ENCODE data around the gene CHKB.

CHKB gene

DNA sequence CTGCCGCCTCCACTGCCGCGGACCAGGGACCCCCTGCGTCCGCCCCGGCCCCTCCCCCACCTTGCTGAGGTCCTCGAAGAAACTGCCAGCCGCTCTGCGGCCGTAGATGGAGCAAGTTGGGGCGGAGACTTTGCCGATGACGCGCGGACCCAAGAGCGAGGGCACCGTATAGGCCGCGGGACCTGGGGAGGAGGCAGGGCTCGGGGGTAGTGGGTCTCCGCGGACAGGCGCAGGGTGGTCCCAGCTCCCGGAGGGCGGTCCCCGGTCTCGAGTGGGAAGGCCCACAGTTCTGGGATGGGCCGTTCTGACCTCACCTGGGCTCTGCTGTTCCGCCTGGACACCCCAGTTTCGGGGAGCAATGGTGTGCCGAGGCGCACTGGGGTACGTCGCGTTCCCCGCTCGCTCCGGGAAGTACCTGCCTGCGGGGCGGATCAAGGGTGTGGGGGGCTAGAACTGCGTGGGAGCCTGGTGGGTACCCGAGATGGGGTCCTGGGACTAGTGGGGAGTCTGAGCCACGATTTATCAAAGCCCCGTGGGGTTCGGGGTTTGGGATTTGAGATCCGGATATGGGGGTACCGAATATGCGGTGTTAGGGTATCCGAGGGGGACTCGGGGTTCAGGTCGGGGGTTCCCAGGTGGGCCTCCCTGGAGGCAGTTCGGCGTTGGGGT lies 51.6 kb downstream of the CHKB start:
- Histone ChIP-seq H3K4me3 (ENCODE audit: insufficient read depth, low read length, poor library complexity, severe bottlenecking) (peak overlapping the region; percentile 51), H3K4me2 (ENCODE audit: low read depth, low read length, poor library complexity, severe bottlenecking) (peak overlapping the region; percentile 61)

GRCh38 chr22:50530580-50530876 lies 52.1 kb downstream of the CHKB start:
- no peaks in the 10 kb centered on the region for H3K9me3 ChIP-seq (ENCODE audit: insufficient read depth, low read length)
- peak overlapping the region; percentile 51 for H3K4me3 ChIP-seq (ENCODE audit: insufficient read depth, low read length, poor library complexity, severe bottlenecking)
- peak overlapping the region; percentile 38 for H3K27ac ChIP-seq (ENCODE audit: low read depth, low read length)
- H3K27me3 ChIP-seq (ENCODE audit: low read length): no peaks in the 10 kb centered on the region
- H2AFZ ChIP-seq (ENCODE audit: low read depth, low read length, severe bottlenecking): peak overlapping the region; percentile 24
- H4K20me1 ChIP-seq (ENCODE audit: low read depth, low read length): no peaks in the 10 kb centered on the region
- peak overlapping the region; percentile 61 for H3K4me2 ChIP-seq (ENCODE audit: low read depth, low read length, poor library complexity, severe bottlenecking)
- no peak for TF ChIP-seq EZH2phosphoT487 (conservative IDR thresholded peaks at IDR 0.05; ENCODE audit: low read length)
- TF ChIP-seq, protein P1, sequence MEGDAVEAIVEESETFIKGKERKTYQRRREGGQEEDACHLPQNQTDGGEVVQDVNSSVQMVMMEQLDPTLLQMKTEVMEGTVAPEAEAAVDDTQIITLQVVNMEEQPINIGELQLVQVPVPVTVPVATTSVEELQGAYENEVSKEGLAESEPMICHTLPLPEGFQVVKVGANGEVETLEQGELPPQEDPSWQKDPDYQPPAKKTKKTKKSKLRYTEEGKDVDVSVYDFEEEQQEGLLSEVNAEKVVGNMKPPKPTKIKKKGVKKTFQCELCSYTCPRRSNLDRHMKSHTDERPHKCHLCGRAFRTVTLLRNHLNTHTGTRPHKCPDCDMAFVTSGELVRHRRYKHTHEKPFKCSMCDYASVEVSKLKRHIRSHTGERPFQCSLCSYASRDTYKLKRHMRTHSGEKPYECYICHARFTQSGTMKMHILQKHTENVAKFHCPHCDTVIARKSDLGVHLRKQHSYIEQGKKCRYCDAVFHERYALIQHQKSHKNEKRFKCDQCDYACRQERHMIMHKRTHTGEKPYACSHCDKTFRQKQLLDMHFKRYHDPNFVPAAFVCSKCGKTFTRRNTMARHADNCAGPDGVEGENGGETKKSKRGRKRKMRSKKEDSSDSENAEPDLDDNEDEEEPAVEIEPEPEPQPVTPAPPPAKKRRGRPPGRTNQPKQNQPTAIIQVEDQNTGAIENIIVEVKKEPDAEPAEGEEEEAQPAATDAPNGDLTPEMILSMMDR (IDR thresholded peaks at IDR 0.05; ENCODE audit: insufficient read depth, low read length, poor library complexity, severe bottlenecking): no peak
- H3K79me2 ChIP-seq (ENCODE audit: insufficient read depth, low read length): no peaks in the 10 kb centered on the region
- no peaks in the 10 kb centered on the region for H3K36me3 ChIP-seq (ENCODE audit: low read length)
- peaks cover 21% of the 10 kb centered on the region for H3F3A ChIP-seq (ENCODE audit: insufficient read depth)
- H3K9me2 ChIP-seq (replicated peaks; ENCODE audit: insufficient read depth, low read length): no peaks in the 10 kb centered on the region
- H3K9ac ChIP-seq (ENCODE audit: low read length): peak overlapping the region; percentile 62

More for the DNA sequence above, 51.6 kb downstream of the CHKB start:
- H3K9ac ChIP-seq (ENCODE audit: low read length): peak overlapping the region; percentile 62
- no peaks in the 10 kb centered on the region for H3K27me3 ChIP-seq (ENCODE audit: low read length)
- no peaks in the 10 kb centered on the region for H3K79me2 ChIP-seq (ENCODE audit: insufficient read depth, low read length)
- peak overlapping the region; percentile 7 for H2AFZ ChIP-seq (ENCODE audit: low read depth, low read length, severe bottlenecking)
- H3K9me3 ChIP-seq (ENCODE audit: insufficient read depth, low read length): no peaks in the 10 kb centered on the region
- H3F3A ChIP-seq (ENCODE audit: insufficient read depth): peaks cover 21% of the 10 kb centered on the region
- H3K9me2 ChIP-seq (replicated peaks; ENCODE audit: insufficient read depth, low read length): no peaks in the 10 kb centered on the region
- TF ChIP-seq EZH2phosphoT487 (conservative IDR thresholded peaks at IDR 0.05; ENCODE audit: low read length): no peak; the same call in 1 of the 2 replicates
- TF ChIP-seq, protein P1 (IDR thresholded peaks at IDR 0.05; ENCODE audit: insufficient read depth, low read length, poor library complexity, severe bottlenecking): no peak
- H3K36me3 ChIP-seq (ENCODE audit: low read length): no peaks in the 10 kb centered on the region
- H4K20me1 ChIP-seq (ENCODE audit: low read depth, low read length): no peaks in the 10 kb centered on the region
- H3K27ac ChIP-seq (ENCODE audit: low read depth, low read length): peak overlapping the region; percentile 8

GRCh38 chr22:50529897-50530579 lies 52.6 kb downstream of the CHKB start, which contains the start of gene TYMP:
TSS of gene TYMP (minus strand) at chr22:50530012. CDS start at chr22:50529709, 303 bp downstream.
- no peaks in the 10 kb centered on the region for H3K36me3 ChIP-seq (ENCODE audit: low read length)
- H3K4me2 ChIP-seq (ENCODE audit: low read depth, low read length, poor library complexity, severe bottlenecking): peak within 1 kb of the TSS; percentile 61
- no peaks in the 10 kb centered on the region for H4K20me1 ChIP-seq (ENCODE audit: low read depth, low read length)
- H3K9ac ChIP-seq (ENCODE audit: low read length): peak within 1 kb of the TSS; percentile 62
- H3K79me2 ChIP-seq (ENCODE audit: insufficient read depth, low read length): peaks cover under 1% of the 10 kb centered on the region; the same call in 1 of the 2 replicates
- H3K9me3 ChIP-seq (ENCODE audit: insufficient read depth, low read length): no peaks in the 10 kb centered on the region
- peaks cover 17% of the 10 kb centered on the region for H3F3A ChIP-seq (ENCODE audit: insufficient read depth)
- peak within 1 kb of the TSS; percentile 51 for H3K4me3 ChIP-seq (ENCODE audit: insufficient read depth, low read length, poor library complexity, severe bottlenecking)
- TF ChIP-seq, protein P1 (IDR thresholded peaks at IDR 0.05; ENCODE audit: insufficient read depth, low read length, poor library complexity, severe bottlenecking): no peak
- TF ChIP-seq EZH2phosphoT487 (conservative IDR thresholded peaks at IDR 0.05; ENCODE audit: low read length): no peak
- H3K9me2 ChIP-seq (replicated peaks; ENCODE audit: insufficient read depth, low read length): no peaks in the 10 kb centered on the region
- peak within 1 kb of the TSS; percentile 38 for H3K27ac ChIP-seq (ENCODE audit: low read depth, low read length)
- H2AFZ ChIP-seq (ENCODE audit: low read depth, low read length, severe bottlenecking): peak within 1 kb of the TSS; percentile 24
- no peaks in the 10 kb centered on the region for H3K27me3 ChIP-seq (ENCODE audit: low read length)

Data from SU-DHL-6 (cell line).